H1 (cell line): ENCODE results near the gene RNF141. TPM values are rescaled to one million over a fixed set of nuclear protein-coding genes. Genes with fewer than 3 reads are reported as not detected.

Source experiments
- CTCF ChIA-PET: fragments of 300-600 bp; sonication (Branson Sonifier 250); formaldehyde crosslinking; loops from one replicate; lab custom pipeline; 2021; ENCODE audit not compliant: partially characterized antibody; lab: Charles Lee
- POLR2A ChIA-PET: fragments of 300-600 bp; sonication (Branson Sonifier 250); formaldehyde crosslinking; loops from one replicate; lab custom pipeline; 2021; ENCODE audit warnings: inconsistent platforms; ENCODE audit not compliant: partially characterized antibody; lab: Charles Lee
- DNase-seq, 2 experiments: peaks; one replicate each; pipeline versions ENCODE4 v3.0.0 to v3.0.0-alpha.2; 2010 to 2022; ENCODE audit warnings: low spot score in 2 of 2, low read depth in 1 of 2, mixed read lengths in 1 of 2
- FAIRE-seq: peaks from 2 replicates; lab custom pipeline; 2011; peaks lifted over from hg19 to GRCh38; lab: Jason Lieb, UNC
- H2AFZ ChIP-seq: 2 replicates; pipeline ENCODE4 v1.8.1; 2012; ENCODE audit warnings: low read length, inconsistent platforms
- H2AK5ac ChIP-seq: 2 replicates; pipeline ENCODE4 v1.6.1; 2013; ENCODE audit warnings: low read depth, low read length
- H2BK120ac ChIP-seq: replicated peaks from 2 replicates; pipeline ENCODE3; 2013; ENCODE audit warnings: low read depth, low read length, inconsistent platforms
- H2BK12ac ChIP-seq: 2 replicates; pipeline ENCODE4 v1.6.1; 2013; ENCODE audit warnings: low read depth, low read length
- H2BK15ac ChIP-seq: 2 replicates; pipeline ENCODE4 v1.6.1; 2013; ENCODE audit warnings: low read length
- H2BK20ac ChIP-seq: 2 replicates; pipeline ENCODE4 v1.6.1; 2013; ENCODE audit warnings: low read length
- H2BK5ac ChIP-seq: 2 replicates; pipeline ENCODE4 v1.6.1; 2013; ENCODE audit warnings: low read depth, low read length
- H3K14ac ChIP-seq: 2 replicates; pipeline ENCODE4 v1.6.1; 2013; ENCODE audit warnings: inconsistent platforms; ENCODE audit not compliant: insufficient read length
- H3K18ac ChIP-seq: 2 replicates; pipeline ENCODE4 v1.6.1; 2013; ENCODE audit warnings: low read length; ENCODE audit errors: extremely low read depth
- H3K23ac ChIP-seq: 2 replicates; pipeline ENCODE4 v1.6.1; 2013; ENCODE audit warnings: inconsistent platforms; ENCODE audit not compliant: insufficient read length
- H3K23me2 ChIP-seq: 2 replicates; pipeline ENCODE4 v1.6.1; 2013; ENCODE audit warnings: low read depth, low read length
- H3K27ac ChIP-seq: 2 replicates; pipeline ENCODE4 v1.6.1; 2011; ENCODE audit warnings: low read depth, low read length, inconsistent platforms
- H3K27me3 ChIP-seq, 4 experiments: replicated peaks in 1 of 4; 1 replicate in 1 of 4; 2 replicates in 3 of 4; pipeline versions ENCODE4 v1.6.1 to v1.8.1; 2011 to 2013; ENCODE audit warnings: low read length in 3 of 4, mild to moderate bottlenecking in 3 of 4, inconsistent platforms in 2 of 4, mixed read lengths in 2 of 4, moderate library complexity in 1 of 4; ENCODE audit not compliant: control insufficient read depth in 3 of 4, insufficient read depth in 3 of 4; ENCODE audit errors: extremely low read depth in 1 of 4
- H3K36me3 ChIP-seq, 4 experiments: 2 replicates each; pipeline versions ENCODE4 v1.6.1 to v1.8.1; 2011 to 2013; ENCODE audit warnings: mild to moderate bottlenecking in 4 of 4, low read length in 3 of 4, moderate library complexity in 2 of 4, control low read depth in 1 of 4, inconsistent platforms in 1 of 4; ENCODE audit not compliant: insufficient read depth in 4 of 4, control insufficient read depth in 2 of 4
- H3K4ac ChIP-seq: replicated peaks from 2 replicates; pipeline ENCODE3; 2013; ENCODE audit warnings: low read length, low read depth, mixed read lengths, inconsistent platforms; ENCODE audit not compliant: insufficient read length
- H3K4me1 ChIP-seq, 4 experiments: replicated peaks in 1 of 4; 1 replicate in 1 of 4; 2 replicates in 3 of 4; pipeline versions ENCODE4 v1.6.1 to v1.8.1; 2011 to 2013; ENCODE audit warnings: low read length in 3 of 4, inconsistent platforms in 2 of 4, mixed read lengths in 1 of 4; ENCODE audit not compliant: insufficient read depth in 4 of 4, control insufficient read depth in 3 of 4
- H3K4me2 ChIP-seq, 2 experiments: 2 replicates each; pipeline versions ENCODE4 v1.6.1 to v1.8.1; 2011 to 2013; ENCODE audit warnings: low read depth in 2 of 2, low read length in 2 of 2, control low read depth in 1 of 2, inconsistent platforms in 1 of 2, mild to moderate bottlenecking in 1 of 2; ENCODE audit not compliant: insufficient read depth in 1 of 2
- H3K4me3 ChIP-seq, 4 experiments: fragments of 200-600, 300-600 bp in 1 of 4; sonication (generic), shearing (Covaris generic), sonication (Bioruptor Twin) in 1 of 4; 2 replicates each; pipeline versions ENCODE4 v1.5.1 to v1.8.1; 2011 to 2016; ENCODE audit warnings: low read length in 4 of 4, low read depth in 3 of 4, control low read depth in 2 of 4, inconsistent platforms in 2 of 4, mild to moderate bottlenecking in 2 of 4, mixed read lengths in 1 of 4, moderate library complexity in 1 of 4; ENCODE audit not compliant: insufficient read depth in 2 of 4; ENCODE audit errors: extremely low read depth in 1 of 4
- H3K56ac ChIP-seq: replicated peaks from 2 replicates; pipeline ENCODE3; 2013; ENCODE audit warnings: low read depth, mild to moderate bottlenecking, mixed read lengths, low read length, inconsistent platforms; ENCODE audit not compliant: insufficient read length
- H3K79me1 ChIP-seq: 2 replicates; pipeline ENCODE4 v1.6.1; 2013; ENCODE audit warnings: low read depth, low read length, control low read depth
- H3K79me2 ChIP-seq, 2 experiments: 2 replicates each; pipeline versions ENCODE4 v1.6.1 to v1.8.1; 2012 to 2013; ENCODE audit warnings: low read length in 2 of 2, mild to moderate bottlenecking in 2 of 2, inconsistent platforms in 1 of 2; ENCODE audit not compliant: insufficient read depth in 2 of 2, control insufficient read depth in 1 of 2
- H3K9ac ChIP-seq, 4 experiments: replicated peaks in 1 of 4; 1 replicate in 1 of 4; 2 replicates in 3 of 4; pipeline versions ENCODE4 v1.6.1 to v1.8.1; 2011 to 2013; ENCODE audit warnings: low read depth in 3 of 4, low read length in 3 of 4, control low read depth in 2 of 4, mild to moderate bottlenecking in 2 of 4, moderate library complexity in 2 of 4, inconsistent platforms in 1 of 4; ENCODE audit errors: extremely low read depth in 1 of 4
- H3K9me3 ChIP-seq, 2 experiments: 2 replicates each; pipeline versions ENCODE4 v1.6.1 to v1.8.1; 2012 to 2013; ENCODE audit warnings: mild to moderate bottlenecking in 2 of 2, moderate library complexity in 2 of 2, control low read depth in 1 of 2, inconsistent platforms in 1 of 2, low read depth in 1 of 2, low read length in 1 of 2, mixed read lengths in 1 of 2; ENCODE audit not compliant: insufficient read depth in 2 of 2
- H4K20me1 ChIP-seq, 2 experiments: replicated peaks in 1 of 2; 2 replicates each; pipeline versions ENCODE3 to v1.8.1; 2011 to 2013; ENCODE audit warnings: inconsistent platforms in 2 of 2, low read length in 2 of 2, mild to moderate bottlenecking in 1 of 2; ENCODE audit not compliant: insufficient read depth in 2 of 2, control insufficient read depth in 1 of 2
- H4K5ac ChIP-seq: 2 replicates; pipeline ENCODE4 v1.6.1; 2013; ENCODE audit warnings: low read length, low read depth, mixed read lengths, inconsistent platforms; ENCODE audit not compliant: insufficient read length
- H4K8ac ChIP-seq: 2 replicates; pipeline ENCODE4 v1.8.0; 2013; ENCODE audit warnings: mild to moderate bottlenecking, moderate library complexity, low read length, inconsistent platforms; ENCODE audit not compliant: insufficient read depth; ENCODE audit errors: extremely low read depth
- H4K91ac ChIP-seq: replicated peaks from 2 replicates; pipeline ENCODE3; 2013; ENCODE audit warnings: low read length, mixed read lengths, inconsistent platforms; ENCODE audit not compliant: insufficient read length
- BACH1 ChIP-seq: IDR thresholded peaks from 2 replicates; pipeline ENCODE4 v1.6.1; 2012; ENCODE audit warnings: low read length, improper control_type of control experiment
- CHD1 ChIP-seq: IDR thresholded peaks from 2 replicates; pipeline ENCODE4 v1.6.1; 2012; ENCODE audit warnings: low read depth, low read length, improper control_type of control experiment
- EGR1 ChIP-seq: IDR thresholded peaks from 2 replicates; pipeline ENCODE4 v1.6.1; 2011; ENCODE audit warnings: low read depth, low read length, borderline replicate concordance
- EZH2 ChIP-seq: fragments of 200-600 bp; sonication (generic); IDR thresholded peaks from 2 replicates; pipeline ENCODE4 v1.7.1; 2012; ENCODE audit warnings: low read depth, mild to moderate bottlenecking, moderate library complexity, low read length, inconsistent platforms; ENCODE audit not compliant: severe bottlenecking
- GABPA ChIP-seq: IDR thresholded peaks from 2 replicates; pipeline ENCODE4 v1.6.1; 2011; ENCODE audit warnings: mild to moderate bottlenecking, low read length, moderate library complexity, borderline replicate concordance; ENCODE audit not compliant: insufficient read depth
- NANOG ChIP-seq: IDR thresholded peaks from 2 replicates; pipeline ENCODE4 v1.6.1; 2011; ENCODE audit warnings: low read length, low read depth, mild to moderate bottlenecking, inconsistent platforms; ENCODE audit not compliant: insufficient read depth, poor library complexity, severe bottlenecking
- RBBP5 ChIP-seq: IDR thresholded peaks from 2 replicates; pipeline ENCODE4 v1.7.1; 2012; ENCODE audit warnings: low read depth, mild to moderate bottlenecking, inconsistent platforms, low read length, moderate library complexity, borderline replicate concordance
- TAF1 ChIP-seq: IDR thresholded peaks from 2 replicates; pipeline ENCODE4 v1.6.1; 2011; ENCODE audit warnings: mild to moderate bottlenecking, low read depth, low read length
- TAF7 ChIP-seq: optimal IDR thresholded peaks from 2 replicates; pipeline ENCODE3; 2011; ENCODE audit warnings: low read depth, mild to moderate bottlenecking, inconsistent platforms, low read length, moderate library complexity, borderline replicate concordance
- YY1 ChIP-seq: IDR thresholded peaks from 2 replicates; pipeline ENCODE4 v1.6.1; 2011; ENCODE audit warnings: low read depth, mild to moderate bottlenecking, low read length
- polyA plus RNA-seq, 7 experiments: library from polyadenylated mRNA; depleted of rRNA in 3 of 7; stranded (reverse) in 5 of 7; unstranded in 2 of 7; fragments of >200 nt in 5 of 7; fragments of 200-250 nt in 2 of 7; gene quantifications; 1 replicate in 5 of 7; 2 replicates in 1 of 7; 4 replicates in 1 of 7; pipeline versions ENCODE4 v1.2.1 to v1.2.3, GENCODE V29; 2011 to 2013; ENCODE audit warnings: missing spikeins in 2 of 7, mixed read lengths in 2 of 7
- total RNA-seq: library from RNA; stranded (reverse); fragmentation: NEBNext Ultra II Directional; extraction: Animal tissue kit (Norgen Biotek cat#: 25700); gene quantifications from 2 replicates; pipeline ENCODE4 v1.2.1, GENCODE V29; 2021
- TF ChIP-seq, protein P1 (sequence below): IDR thresholded peaks from 2 replicates; pipeline ENCODE4 v1.6.1; 2012; ENCODE audit warnings: inconsistent platforms

The RNF141 gene
- total and polyA plus RNA-seq, 2 of the 8 experiments (the other 6 are each of a cell fraction or from before 2014, with no cell fraction given) = 8.5 to 22.8 TPM

DNA sequence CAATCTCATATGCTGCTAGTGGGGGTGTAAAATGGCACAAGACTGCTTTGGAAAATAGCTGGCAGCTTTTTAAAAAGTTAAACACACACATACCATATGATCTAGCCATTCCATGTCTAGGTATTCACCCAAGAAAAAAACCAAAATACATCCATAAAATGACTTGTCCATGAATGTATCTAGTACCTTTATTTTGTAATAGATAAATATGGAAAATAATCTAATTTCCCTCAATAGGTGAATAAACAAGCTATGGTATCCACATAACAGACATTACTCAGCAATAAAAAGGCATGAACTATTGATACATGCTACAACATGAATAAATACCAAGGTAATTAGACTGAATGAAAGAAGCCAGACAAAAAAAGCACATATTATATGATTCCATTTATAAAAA lies 22.9 kb downstream of the RNF141 start:
- DNase-seq (no peak), FAIRE-seq (no peak)
- Histone ChIP-seq H3K9me3 (no peaks in the 10 kb centered on the region), H2AFZ (no peak overlapping the region), H2BK20ac (no peak overlapping the region), H2BK5ac (no peak overlapping the region), H4K8ac (no peak overlapping the region), H3K79me1 (no peaks in the 10 kb centered on the region), H3K4me1 (no peaks in the 10 kb centered on the region), H3K36me3 (peaks cover 0 to 4% (median 1%) of the 10 kb centered on the region in 4 experiments; a peak in 2 of 8 replicates), H4K20me1 (no peaks in the 10 kb centered on the region), H3K23me2 (no peaks in the 10 kb centered on the region), H2AK5ac (no peak overlapping the region), H4K91ac (no peak overlapping the region), H3K18ac (no peak overlapping the region), H2BK15ac (no peak overlapping the region), H3K14ac (no peak overlapping the region), H3K27me3 (no peaks in the 10 kb centered on the region), H3K9ac (no peak overlapping the region), H3K23ac (no peak overlapping the region), H3K79me2 (no peaks in the 10 kb centered on the region), H2BK12ac (no peak overlapping the region), H3K56ac (no peak overlapping the region), H3K27ac (no peak overlapping the region), H2BK120ac (no peak overlapping the region), H3K4ac (no peak overlapping the region), H3K4me2 (no peak overlapping the region), H3K4me3 (no peak overlapping the region), H4K5ac (no peak overlapping the region)
- ChIA-PET CTCF (no interaction called here), POLR2A (no interaction called here)
- no peak for TF ChIP-seq TAF7
- TF ChIP-seq EZH2 = no peak
- TF ChIP-seq RBBP5 = no peak
- no peak for TF ChIP-seq GABPA
- TF ChIP-seq, protein P1, sequence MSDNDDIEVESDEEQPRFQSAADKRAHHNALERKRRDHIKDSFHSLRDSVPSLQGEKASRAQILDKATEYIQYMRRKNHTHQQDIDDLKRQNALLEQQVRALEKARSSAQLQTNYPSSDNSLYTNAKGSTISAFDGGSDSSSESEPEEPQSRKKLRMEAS = no peak
- no peak for TF ChIP-seq EGR1
- TF ChIP-seq YY1 = no peak
- TF ChIP-seq TAF1 = no peak
- TF ChIP-seq CHD1 = no peak
- no peak for TF ChIP-seq NANOG
- TF ChIP-seq BACH1 = no peak
